HG03064 (cell line): ENCODE data around the gene MSH5.
"Not testable (repeated sequence)": the region's sequence is repeated elsewhere in the genome, so short reads cannot be mapped to it uniquely, and the experiment has no call there.

Source experiments
- ATAC-seq: cut with Tn5 transposase; IDR thresholded peaks from one replicate; pipeline ENCODE4 v1.9.1; 2021; ENCODE audit warnings: low read depth; ENCODE audit not compliant: unreplicated experiment

The MSH5 gene

GRCh38 chr6:31776485-31776988 is 36.7 kb downstream of the MSH5 start:
- no peak for ATAC-seq

DNA sequence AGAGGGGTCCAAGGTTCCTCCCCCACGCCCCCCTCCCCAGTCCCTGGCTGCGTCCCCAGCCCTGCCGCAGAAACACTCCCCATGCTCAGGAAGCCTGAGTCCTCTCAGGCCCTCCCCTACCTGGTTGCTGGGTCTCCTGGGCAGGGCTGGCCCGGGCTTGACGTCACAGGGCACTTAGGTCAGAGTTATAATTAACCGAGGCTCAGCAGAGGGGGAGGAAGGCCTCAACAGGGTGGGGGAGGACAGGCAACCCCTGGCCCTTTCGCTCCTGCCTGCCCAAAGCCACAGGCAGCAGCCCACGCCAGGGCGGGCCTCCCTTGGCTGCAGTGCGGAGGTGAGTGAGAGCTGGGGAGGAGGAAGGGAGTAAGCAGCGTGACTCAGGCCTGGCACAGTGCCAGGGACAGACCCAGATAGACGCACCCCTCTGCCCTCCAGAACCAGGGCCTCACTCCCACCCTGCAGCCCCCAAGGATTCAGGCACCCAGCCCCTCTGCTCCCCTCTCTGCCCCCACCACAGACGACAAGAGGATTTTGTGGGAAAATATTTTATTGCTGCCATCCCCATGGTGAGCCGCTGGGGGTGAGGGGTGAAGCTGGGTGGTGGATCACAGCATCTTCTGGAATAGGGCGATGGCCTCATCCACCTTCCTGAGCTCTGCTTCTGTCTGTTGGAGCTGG is 37.3 kb downstream of the MSH5 start, which contains the start of gene VWA7:
Gene VWA7, minus strand, starts transcription at position 340 of the 678 bp plus-strand sequence. CDS start 549 bp downstream, outside the sequence.
- no peak for ATAC-seq

GRCh38 chr6:31777667-31778050 is 37.9 kb downstream of the MSH5 start:
- ATAC-seq, result no peak

DNA sequence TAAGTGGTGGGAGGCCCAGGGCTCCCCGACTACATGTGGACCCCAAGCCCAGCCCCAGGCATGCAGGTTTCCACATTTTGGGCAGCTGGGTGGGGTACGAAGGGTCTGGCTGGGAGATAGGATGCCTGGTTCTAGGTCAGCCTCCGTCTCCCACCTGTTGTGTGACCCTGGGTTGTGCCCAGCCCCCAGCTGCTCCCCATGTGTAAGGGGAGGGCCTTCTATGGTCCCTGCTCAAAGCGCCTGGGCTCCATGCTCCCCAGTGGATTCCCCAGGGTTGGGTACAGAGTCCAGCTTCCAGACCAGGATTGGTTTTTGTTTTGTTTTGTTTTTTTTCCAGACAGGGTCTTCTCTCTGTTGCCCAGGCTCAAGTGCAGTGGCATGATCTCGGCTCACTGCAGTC is 38.4 kb downstream of the MSH5 start:
- no peak for ATAC-seq

DNA sequence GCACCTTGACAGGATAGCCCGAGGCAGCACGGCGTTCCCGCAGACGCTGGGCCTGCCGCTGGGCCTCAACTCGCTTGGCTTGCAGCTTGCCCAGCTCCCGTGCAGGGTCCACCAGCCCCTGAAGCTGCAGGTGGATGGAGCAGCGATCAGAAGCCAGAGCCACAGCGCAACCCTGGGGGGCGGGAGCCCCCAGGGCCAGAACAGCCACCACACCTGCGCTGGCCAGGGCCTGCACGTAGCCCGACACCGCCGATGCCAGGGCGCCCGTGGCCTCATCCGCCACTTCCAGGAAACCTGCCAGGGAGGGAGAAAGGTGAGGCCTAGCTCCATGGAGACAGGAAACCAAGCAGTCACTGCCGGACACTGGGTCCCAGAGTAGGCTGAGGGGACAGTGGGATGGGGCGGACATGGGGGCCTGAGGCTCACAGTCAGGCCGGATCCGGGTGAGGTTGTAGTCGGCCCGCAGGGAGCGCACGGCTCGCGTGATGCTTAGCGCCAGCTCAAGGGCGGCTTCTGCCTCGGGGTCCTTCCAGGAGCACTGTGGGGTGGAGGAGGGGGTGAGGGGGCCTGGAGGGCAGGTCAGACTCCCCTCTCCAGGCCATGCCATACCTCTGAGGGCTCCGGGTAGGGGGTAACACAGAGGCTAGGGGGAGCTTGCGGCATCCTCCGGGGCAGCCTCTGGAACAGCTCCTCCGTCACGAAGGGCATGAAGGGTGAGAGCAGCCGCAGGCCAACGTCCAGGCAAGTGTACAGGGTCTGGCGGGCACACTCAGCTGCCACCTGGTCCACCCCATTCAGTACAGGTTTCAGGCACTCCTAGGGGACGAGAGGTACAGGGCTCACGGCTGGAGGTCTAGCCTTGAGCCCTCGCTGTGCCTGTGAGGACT is 39.4 kb downstream of the MSH5 start:
- ATAC-seq, result no peak

DNA sequence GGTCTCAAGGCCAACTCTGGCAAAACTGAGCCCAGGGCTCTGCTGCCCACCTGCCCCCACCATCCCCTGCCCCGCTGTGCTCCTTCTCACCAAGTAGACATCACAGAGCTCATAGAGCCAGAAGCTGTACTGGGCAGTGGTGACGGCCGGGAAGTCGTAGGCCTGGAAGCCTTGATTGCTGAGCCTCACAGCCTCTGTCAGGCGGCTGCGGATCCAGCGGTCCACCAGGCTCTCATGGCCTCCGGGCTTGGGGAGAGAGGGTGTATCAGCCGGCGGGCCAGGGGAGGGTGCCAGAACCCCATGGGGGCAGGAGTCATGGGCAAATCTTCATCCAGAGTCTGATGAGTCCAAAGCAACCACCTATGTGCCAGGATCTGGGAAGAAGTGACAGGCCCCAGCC is 40.1 kb downstream of the MSH5 start:
- ATAC-seq, result no peak

- ATAC-seq, result no peak
These were observed 40.9 kb downstream of the MSH5 start for GRCh38 chr6:31780507-31781243.

DNA sequence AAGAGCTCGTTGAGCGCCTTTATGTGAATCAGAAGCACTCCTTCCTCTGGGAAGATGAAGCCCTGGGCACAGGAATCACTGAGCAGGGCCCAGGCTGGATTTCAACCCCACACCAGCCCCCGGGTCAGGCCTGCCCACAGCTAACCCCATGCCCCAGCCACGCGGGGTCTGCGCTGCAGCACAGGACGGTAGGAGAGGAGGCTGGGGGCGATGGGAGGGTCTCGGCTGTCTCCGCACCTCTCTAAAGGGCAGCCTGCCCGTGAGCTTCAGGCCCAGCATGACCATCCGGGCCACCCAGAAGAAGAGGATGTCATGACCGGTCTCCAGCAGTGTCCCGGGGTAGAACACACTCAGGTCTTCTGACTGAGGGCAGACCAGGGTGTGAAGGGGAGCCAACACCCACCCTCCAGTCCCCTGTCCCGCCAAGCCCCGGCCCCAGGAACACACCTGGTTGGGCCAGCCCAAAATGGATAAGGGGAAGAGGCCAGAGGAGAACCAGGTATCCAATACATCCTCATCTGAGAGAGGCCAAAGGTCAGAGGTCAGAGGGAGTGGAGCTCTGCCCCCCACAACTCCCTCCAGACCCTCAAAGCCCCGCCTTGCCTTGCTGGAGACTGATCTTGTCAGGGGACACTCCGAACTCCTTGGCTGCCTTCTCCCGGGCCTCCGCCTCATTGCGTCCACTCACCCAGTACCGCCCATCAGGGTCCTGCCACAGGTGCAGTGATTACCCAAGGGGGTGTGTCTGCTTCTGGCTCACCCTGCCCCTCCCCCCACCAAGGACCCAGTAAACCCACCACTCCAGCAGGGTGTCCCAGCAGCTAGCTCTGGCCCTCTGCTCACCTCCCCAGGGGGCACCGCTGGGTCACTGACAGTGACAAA is 41.7 kb downstream of the MSH5 start:
- no peak for ATAC-seq

DNA sequence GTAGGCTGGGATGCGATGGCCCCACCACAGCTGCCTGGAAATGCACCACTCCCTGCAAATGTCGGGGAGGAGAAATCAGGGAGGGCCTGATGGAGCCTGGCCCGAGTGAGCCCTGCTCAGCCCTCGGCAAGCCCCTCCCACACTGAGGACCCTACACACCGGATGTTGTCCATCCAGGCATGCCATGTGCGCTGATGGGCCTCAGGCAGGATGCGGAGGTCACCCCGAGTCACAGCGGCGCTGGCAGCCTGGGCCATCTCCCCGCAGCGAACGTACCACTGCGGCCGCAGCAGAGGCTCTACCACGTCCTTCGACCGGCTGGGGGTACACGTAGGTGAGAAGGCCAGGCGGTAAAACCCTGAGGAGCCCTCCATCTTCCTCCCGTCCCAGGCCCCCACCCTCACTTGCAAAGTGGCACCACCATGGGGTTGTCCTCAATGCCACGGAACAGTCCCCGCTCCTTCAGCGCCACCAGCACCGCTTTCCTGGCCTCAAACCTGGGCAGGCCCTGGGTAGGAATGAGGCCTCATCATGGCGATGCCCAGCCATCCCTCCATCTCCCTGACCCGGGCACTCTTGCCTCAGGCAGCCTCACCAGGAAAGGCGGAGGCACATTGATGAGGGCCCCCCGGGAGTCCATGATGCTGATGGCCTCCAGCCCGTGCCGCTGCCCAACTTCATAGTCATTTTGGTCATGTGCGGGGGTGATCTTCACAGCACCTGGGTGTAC is 42.5 kb downstream of the MSH5 start:
- ATAC-seq, result no peak

DNA sequence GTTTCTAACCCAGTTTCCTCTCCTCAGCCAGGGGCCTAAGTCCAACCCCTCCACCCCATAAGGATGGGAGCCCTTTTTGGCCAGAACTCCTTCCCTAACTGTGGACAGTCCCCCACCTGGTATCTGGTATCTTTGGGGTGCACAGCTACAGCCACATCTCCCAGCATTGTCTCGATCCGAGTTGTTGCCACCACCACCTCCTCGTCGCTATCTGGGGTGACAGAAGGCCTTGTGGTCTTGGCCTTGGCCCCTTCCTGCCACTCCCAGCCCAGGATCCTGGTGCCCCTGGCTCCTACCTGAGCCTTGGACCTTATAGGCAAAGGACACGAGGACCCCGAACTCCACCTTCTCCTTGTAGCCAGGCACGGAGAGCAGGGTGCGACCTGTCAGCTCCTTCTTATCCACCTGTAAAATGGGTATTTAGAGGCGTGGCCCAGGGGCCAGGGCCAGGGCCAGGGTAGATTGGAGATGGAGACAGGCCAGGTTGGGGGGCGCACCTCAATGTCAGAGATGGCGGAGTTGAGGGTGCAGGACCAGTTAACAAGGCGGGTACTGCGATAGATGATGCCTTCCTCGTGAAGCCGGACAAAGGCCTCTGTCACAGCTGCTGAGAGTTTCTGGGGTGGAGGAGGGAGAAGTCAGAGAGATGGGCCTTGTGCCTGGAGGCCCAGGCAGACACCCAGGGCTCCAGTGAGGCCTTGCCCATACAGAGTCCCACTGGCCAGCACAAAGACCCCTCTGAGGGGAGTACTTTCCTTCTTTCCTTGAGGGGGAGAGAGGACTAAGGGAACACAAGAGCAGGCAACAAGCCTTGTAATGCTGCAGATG is 44.5 kb downstream of the MSH5 start:
- no peak for ATAC-seq

DNA sequence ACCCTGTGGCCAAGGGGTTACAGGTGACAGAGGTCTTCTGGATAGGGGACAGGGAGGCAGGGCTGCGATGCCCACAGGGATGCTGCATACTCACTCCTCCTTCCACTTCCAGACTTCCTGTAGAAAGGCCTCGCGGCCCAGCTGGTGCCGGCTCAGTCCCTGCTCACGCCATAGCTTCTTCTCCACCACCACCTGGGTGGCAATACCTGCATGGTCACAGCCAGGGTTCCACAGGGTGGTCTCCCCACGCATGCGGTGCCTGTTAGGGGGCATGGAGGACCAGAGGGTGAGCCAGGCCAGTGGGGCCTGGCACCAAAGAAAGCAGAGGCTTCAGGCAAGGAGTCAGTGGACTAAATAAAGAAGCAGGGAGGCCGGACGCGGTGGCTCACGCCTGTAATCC is 45.7 kb downstream of the MSH5 start:
- ATAC-seq, result no peak

DNA sequence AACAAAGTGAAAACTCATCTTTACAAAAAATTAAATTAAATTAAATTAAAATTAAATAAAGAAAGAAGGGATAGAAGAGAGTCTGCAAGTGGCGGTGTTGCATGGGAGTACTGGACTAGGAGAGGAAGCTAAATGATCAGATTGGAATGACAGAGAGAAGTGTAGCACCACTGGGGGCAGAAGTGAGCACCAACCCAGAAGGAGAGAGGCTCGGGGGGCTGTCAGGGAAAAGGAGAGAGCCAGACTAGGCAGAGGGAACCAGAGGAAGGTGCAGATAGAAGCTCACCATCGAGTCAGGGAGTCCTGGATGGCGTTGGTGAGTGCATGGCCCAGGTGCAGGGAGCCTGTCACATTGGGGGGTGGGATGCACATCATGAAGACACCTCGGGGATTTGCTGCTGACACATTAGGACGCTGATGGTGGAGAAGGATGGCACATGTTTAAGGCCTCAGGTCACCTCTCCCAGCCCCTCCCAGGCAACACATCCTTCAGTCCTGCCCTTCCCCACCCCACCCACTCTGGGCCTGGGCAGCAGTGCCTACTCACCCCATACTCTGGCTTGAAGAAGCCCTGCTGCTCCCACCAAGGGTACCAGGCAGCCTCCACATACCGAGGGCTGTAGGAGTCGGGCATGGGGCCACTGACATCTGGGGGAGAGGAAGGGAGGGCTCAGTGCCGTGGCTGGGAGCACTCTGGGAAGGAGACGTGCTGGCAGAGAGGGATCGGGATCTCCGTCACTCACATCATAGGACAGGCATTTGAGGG is 51.7 kb downstream of the MSH5 start:
- no peak for ATAC-seq

DNA sequence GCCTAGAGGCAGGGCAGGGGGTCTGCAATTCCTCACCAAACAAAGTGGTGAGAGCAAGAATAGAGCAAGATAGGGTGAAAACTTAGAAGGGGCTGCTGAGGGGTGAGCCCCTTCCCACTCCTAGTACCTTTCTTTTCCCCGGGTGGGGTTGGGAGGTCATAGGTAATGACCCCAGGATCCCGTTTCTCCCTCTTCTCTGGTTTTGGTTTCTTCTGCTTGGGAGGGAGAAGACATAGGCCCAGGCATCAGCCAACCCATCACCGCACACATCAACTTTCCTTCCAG is 52.2 kb downstream of the MSH5 start:
- ATAC-seq, result no peak

GRCh38 chr6:31792761-31793171 is 53.0 kb downstream of the MSH5 start:
- no peak for ATAC-seq

GRCh38 chr6:31793927-31794245 is 54.1 kb downstream of the MSH5 start:
- ATAC-seq, result not testable (repeated sequence)

DNA sequence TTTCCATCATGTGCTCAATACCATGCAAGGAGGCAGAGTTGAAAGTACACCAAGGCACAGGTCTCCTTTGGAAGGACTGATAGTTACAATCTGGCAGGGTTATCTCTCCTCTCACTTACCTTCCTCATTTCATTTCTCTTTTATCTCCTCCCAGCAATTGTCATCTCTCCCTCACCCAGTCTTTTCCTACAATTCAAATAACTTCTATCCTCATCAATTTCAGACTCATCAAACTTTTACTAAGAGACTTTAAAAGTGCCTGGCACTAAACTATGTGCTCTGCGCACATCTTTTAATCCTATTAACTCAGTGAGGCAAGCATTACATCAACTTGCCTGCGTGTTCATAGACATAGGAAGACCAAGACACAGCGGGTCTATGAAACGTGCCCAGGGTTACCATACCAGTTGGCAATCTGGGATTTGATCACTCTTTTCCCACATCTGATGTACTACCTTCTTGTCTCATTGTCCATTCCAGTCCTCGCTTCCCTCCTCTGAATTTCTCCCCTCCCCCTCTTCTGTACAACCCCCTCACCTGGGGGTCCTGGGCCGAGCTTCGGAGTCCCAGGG is 54.6 kb downstream of the MSH5 start:
- no peak for ATAC-seq

DNA sequence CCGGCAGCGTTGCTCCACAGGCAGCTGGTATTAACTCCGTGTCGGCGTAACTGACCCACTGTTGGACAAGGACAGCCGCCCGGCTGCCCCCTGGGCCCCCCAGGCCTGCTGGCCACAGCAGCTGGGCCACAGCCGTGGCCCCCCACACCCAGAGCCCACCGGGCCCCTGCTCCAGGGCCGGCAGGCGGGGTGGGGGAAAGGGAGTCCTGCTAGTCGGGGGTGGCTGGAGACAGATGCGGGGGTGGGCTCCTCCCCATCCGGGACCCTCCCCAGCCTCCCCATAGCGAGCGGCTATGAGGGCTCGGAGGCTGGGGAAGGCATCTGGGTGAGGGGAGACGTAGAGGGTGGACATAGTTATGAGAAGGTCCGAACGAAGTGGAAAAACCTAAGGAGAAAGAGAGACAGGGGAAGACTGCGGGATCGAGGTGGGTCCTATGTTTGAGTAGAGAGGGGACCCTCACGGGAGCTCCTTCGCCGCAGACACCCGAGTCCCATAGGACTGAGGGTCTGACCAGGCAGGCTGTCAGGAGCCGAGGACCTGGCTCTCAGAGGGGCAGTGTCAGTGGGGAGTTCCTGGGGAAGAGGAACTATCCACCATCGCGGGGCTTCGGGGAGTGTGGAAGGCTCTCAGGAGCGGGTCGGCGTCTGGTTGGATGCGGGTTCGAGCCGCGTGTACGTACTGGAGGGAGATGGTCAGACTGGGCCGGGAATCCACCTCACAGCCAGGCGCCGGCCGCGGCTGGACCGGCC is 55.2 kb downstream of the MSH5 start:
- ATAC-seq, result peak; percentile 15
